HG03378 (cell line): ENCODE data around the gene DEF6.

Source experiments
- ATAC-seq: cut with Tn5 transposase; IDR thresholded peaks from one replicate; pipeline ENCODE4 v1.9.1; 2021; ENCODE audit warnings: mild to moderate bottlenecking, moderate library complexity; ENCODE audit not compliant: unreplicated experiment

Gene DEF6

DNA sequence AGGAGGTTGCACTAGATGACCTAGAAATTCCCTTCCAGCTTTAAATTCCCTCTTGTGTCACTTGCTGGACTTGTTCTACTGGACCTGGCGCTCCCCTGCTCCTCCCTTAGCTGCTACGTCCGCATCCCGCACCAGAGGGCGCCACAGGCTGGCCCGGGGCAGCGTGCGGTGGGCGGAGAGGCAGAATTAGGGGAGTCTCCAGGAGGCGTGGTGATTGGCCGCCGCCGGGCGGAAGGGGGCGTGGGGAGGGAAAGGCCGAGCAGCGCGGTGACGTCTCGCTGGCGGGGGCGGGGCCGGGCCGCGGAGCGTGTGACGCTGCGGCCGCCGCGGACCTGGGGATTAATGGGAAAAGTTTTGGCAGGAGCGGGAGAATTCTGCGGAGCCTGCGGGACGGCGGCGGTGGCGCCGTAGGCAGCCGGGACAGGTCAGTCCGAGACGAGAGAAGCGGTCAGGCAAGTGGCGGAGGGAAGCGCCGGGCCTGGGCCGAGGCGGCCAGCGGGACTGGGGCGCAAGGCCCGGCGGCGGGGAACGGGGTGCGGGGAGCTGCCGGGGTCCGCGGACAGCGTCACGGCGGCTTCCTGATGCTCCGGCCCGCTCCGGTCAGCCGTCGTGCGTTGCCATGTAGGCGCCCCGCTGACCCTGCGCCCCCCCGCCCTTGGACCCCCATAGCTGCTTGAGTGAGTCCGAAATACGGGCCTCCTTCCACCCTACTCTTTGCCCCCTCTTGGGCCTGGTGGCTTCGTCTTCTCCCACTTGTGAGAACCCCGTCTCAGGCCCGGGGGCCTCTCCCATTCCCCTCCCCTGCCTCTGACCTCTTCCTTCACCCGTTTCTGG, 44.9 kb downstream of the DEF6 start, which contains the start of gene PPARD:
Gene PPARD, plus strand, starts transcription at position 301 of the 834 bp plus-strand sequence. CDS start 68,530 bp downstream, outside the sequence.
- ATAC-seq = peak; percentile 92

- ATAC-seq = no peak
These were observed 45.6 kb downstream of the DEF6 start for GRCh38 chr6:35343092-35343834.

GRCh38 chr6:35343835-35344550, 46.4 kb downstream of the DEF6 start:
- ATAC-seq = no peak

DNA sequence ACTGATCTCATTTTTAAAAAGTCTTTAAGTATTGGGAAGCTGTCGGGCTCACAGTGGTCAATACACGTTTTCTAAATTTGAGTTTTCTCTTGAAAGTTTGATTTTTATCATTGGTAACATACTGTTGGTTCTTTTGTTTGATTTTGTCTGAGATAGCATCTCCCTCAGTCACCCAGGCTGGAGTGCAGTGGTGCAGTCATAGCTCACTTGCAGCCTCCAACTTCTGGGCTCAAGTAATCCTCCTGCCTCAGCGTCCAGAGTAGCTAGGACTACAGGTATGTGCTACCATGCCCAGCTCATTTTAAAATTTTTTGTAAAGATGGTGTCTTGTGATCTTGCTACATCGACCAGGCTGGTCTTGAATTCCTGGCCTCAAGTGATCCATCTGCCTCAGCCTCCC, 53.8 kb downstream of the DEF6 start:
- no peak for ATAC-seq

GRCh38 chr6:35352735-35353134, 55.1 kb downstream of the DEF6 start:
- no peak for ATAC-seq

- no peak for ATAC-seq
These were observed 56.9 kb downstream of the DEF6 start for GRCh38 chr6:35354361-35355135.

DNA sequence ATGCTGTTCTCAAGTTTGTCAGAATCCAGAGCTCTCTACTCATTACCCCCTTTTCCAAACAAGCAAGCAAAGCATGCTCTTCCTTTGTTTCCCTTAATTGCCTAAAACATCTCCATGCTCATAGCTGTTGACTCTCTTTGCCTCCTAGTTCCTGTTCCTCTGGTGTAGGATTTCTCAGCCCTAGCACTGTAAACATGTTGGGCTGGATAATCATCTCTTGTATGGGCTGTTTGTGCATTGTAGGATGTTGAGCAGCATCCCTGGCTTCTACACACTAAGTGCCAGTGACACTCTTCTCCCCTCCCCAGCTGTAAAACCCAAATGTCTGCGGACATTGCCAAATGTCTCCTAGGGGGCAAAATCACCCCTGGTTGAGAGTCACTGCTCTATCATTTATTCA, 58.8 kb downstream of the DEF6 start:
- no peak for ATAC-seq

- no peak for ATAC-seq
These were observed 60.1 kb downstream of the DEF6 start for GRCh38 chr6:35357677-35358076.

GRCh38 chr6:35358086-35358485, 60.5 kb downstream of the DEF6 start:
- ATAC-seq = no peak

DNA sequence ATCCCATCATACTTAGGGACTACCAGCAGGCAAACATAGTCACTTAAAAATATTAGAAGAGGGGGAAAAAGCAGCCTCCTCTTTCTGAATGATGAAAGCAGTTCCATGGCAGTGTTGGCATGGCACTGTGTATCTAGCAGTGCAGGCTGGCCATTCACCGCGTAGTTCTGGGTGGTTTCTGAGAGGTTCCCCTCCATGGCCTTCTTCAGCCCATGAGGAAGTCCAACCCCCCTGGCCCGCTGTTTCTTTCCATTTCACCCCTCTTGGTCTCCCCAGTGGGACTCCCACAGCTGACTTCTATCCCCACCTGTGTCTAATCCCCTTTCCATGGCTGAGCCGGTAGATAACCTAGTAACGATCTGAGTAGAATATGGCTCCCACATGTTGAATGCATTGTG, 61.7 kb downstream of the DEF6 start:
- no peak for ATAC-seq

GRCh38 chr6:35359744-35360348, 62.2 kb downstream of the DEF6 start:
- ATAC-seq = no peak

- ATAC-seq = no peak
These were observed 62.9 kb downstream of the DEF6 start for GRCh38 chr6:35360349-35361138.

GRCh38 chr6:35362200-35362599, 64.6 kb downstream of the DEF6 start:
- ATAC-seq = no peak

DNA sequence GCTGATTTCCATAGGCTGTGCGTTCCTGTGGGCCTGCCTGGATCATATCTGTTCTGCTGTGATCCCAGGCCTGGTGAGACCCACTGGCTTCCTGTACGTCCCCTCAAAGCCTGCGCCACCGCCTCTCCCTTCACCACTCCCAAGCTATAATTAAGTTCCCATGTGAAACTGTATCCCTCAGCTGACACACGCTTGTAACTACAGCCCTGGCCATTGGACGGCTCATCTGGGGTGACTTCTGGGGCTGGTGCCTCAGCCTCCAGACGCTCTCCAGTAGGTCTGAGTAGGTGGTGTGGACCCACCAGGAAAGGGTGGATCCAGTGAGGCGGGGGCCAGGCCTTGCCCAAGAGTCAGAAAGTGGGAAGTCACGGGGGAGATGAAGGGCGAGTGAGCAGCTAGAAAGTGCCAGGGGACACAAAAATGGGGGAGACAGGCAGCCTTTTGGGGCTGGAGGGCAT, 65.7 kb downstream of the DEF6 start:
- ATAC-seq = no peak

- no peak for ATAC-seq
These were observed 68.1 kb downstream of the DEF6 start for GRCh38 chr6:35365594-35366203.

DNA sequence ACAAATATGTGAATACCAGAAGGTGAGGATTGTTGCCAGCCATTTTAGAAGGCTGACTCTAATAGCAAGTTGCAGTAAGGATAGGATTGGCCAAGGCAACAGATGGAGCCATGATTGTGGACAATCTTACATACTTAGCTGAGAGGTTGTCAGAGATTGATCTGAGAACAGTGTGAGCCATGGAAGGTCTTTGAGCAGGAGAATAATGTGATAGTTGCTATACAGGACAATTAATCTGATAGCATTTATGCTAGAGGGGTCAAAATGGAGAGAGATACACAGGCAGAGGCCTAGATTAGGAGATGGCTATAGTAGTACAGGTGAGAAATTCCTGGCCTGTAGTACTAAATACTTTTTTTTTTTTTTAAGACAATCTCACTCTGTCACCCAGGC, 68.6 kb downstream of the DEF6 start:
- ATAC-seq = no peak

DNA sequence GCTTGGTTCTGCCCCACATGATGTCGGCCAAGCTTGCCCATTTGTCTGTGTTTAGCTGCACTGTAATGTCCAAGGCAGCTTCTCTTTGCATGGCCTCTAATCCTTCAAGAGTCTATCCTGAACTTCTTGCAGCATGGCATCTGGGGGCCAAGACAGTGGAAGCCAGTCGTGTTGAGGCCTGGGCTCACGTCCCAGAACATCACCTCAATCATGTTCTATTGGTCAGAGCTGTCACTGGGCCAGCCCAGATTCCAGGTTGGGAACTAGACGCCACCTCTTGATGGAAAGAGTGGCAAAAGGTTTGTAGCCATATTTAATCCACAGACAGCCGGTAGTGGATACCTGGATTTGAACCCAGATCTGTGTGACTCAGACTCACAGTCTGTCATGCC, 70.0 kb downstream of the DEF6 start:
- ATAC-seq = no peak

GRCh38 chr6:35368038-35368887, 70.6 kb downstream of the DEF6 start:
- ATAC-seq = no peak
